Duodenal mucosa (tissue), 2 donors: ENCODE results near the gene ZBTB26.
"Not testable (repeated sequence)": the region's sequence is repeated elsewhere in the genome, so short reads cannot be mapped to it uniquely, and the experiment has no call there.

Experiments
- H3K27ac ChIP-seq: one replicate; pipeline ENCODE4 v1.7.0; 2013; ENCODE audit warnings: low read depth, low read length
- H3K27me3 ChIP-seq, 2 donors: one replicate each; pipeline ENCODE4 v1.7.0; 2013; ENCODE audit warnings: low read length in 2 of 2, control low read depth in 1 of 2; ENCODE audit not compliant: insufficient read depth in 2 of 2, control insufficient read depth in 1 of 2
- H3K36me3 ChIP-seq, 2 donors: one replicate each; pipeline ENCODE4 v1.7.0; 2013; ENCODE audit warnings: low read length in 2 of 2, control low read depth in 1 of 2; ENCODE audit not compliant: insufficient read depth in 2 of 2, control insufficient read depth in 1 of 2
- H3K4me1 ChIP-seq, 2 donors: one replicate each; pipeline ENCODE4 v1.7.0; 2013; ENCODE audit warnings: low read length in 2 of 2, control low read depth in 1 of 2; ENCODE audit not compliant: insufficient read depth in 2 of 2, control insufficient read depth in 1 of 2
- H3K4me3 ChIP-seq, 2 donors: one replicate each; pipeline ENCODE4 v1.7.0; 2013; ENCODE audit warnings: low read length in 2 of 2, low read depth in 1 of 2
- H3K9ac ChIP-seq, 2 donors: one replicate each; pipeline ENCODE4 v1.7.0; 2013; ENCODE audit warnings: low read length in 2 of 2, low read depth in 1 of 2
- H3K9me3 ChIP-seq, 2 donors: one replicate each; pipeline ENCODE4 v1.7.0; 2013; ENCODE audit warnings: low read length in 2 of 2, control low read depth in 1 of 2; ENCODE audit not compliant: control insufficient read depth in 1 of 2

Gene ZBTB26

GRCh38 chr9:122929796-122930354 lies 1.4 kb downstream of the ZBTB26 start:
- Histone ChIP-seq H3K27ac (no peak overlapping the region), H3K4me1 (peaks cover 14 to 21% of the 10 kb centered on the region in 2 donors), H3K27me3 (no peaks in the 10 kb centered on the region), H3K9ac (no peak overlapping the region), H3K36me3 (no peaks in the 10 kb centered on the region), H3K9me3 (no peaks in the 10 kb centered on the region), H3K4me3 (peak overlapping the region; percentile 85 to 89)

- H3K36me3 ChIP-seq, result peaks cover 7 to 9% of the 10 kb centered on the region in 2 donors
- no peaks in the 10 kb centered on the region for H3K27me3 ChIP-seq
- no peaks in the 10 kb centered on the region for H3K9me3 ChIP-seq
- no peak overlapping the region for H3K27ac ChIP-seq
- no peak overlapping the region for H3K9ac ChIP-seq
- no peaks in the 10 kb centered on the region for H3K4me1 ChIP-seq
- H3K4me3 ChIP-seq, result no peak overlapping the region
Observed at GRCh38 chr9:122923947-122924346, 7.4 kb downstream of the ZBTB26 start.

GRCh38 chr9:122922713-122923112 lies 8.6 kb downstream of the ZBTB26 start:
- H3K36me3 ChIP-seq, result peaks cover 15 to 16% of the 10 kb centered on the region in 2 donors
- H3K4me1 ChIP-seq, result no peaks in the 10 kb centered on the region
- H3K27me3 ChIP-seq, result no peaks in the 10 kb centered on the region
- no peak overlapping the region for H3K4me3 ChIP-seq
- no peak overlapping the region for H3K27ac ChIP-seq
- no peaks in the 10 kb centered on the region for H3K9me3 ChIP-seq
- no peak overlapping the region for H3K9ac ChIP-seq

- H3K9ac ChIP-seq, result no peak overlapping the region
- peaks cover 0 to 2% of the 10 kb centered on the region in 2 donors for H3K4me1 ChIP-seq
- H3K36me3 ChIP-seq, result peaks cover 15 to 16% of the 10 kb centered on the region in 2 donors
- no peak overlapping the region for H3K4me3 ChIP-seq
- H3K27ac ChIP-seq, result no peak overlapping the region
- no peaks in the 10 kb centered on the region for H3K9me3 ChIP-seq
- no peaks in the 10 kb centered on the region for H3K27me3 ChIP-seq
Observed at GRCh38 chr9:122918310-122918709, 13.0 kb downstream of the ZBTB26 start.

- Histone ChIP-seq H3K9me3 (no peaks in the 10 kb centered on the region), H3K27me3 (no peaks in the 10 kb centered on the region), H3K9ac (peak within 1 kb of the TSS; percentile 72 to 88), H3K4me3 (peak within 1 kb of the TSS; percentile 84 to 95), H3K27ac (peak within 1 kb of the TSS; percentile 71), H3K36me3 (peaks cover 3 to 15% of the 10 kb centered on the region in 2 donors), H3K4me1 (peaks cover 13 to 14% of the 10 kb centered on the region in 2 donors)
Observed at GRCh38 chr9:122912964-122913673, 18.2 kb downstream of the ZBTB26 start, which contains the start of gene ZBTB6. Gene ZBTB6, minus strand, starts transcription at chr9:122913323. Its CDS starts 1,251 bp downstream, at chr9:122912072.

- Histone ChIP-seq H3K27ac (peak overlapping the region; percentile 71), H3K36me3 (peaks cover 3 to 15% of the 10 kb centered on the region in 2 donors), H3K27me3 (no peaks in the 10 kb centered on the region), H3K9me3 (no peaks in the 10 kb centered on the region), H3K9ac (peak overlapping the region; percentile 72 to 88), H3K4me1 (peaks cover 13 to 14% of the 10 kb centered on the region in 2 donors), H3K4me3 (peak overlapping the region; percentile 84 to 95)
Observed at GRCh38 chr9:122912671-122912963, 18.7 kb downstream of the ZBTB26 start.

- not testable (repeated sequence) for H3K27ac ChIP-seq, H3K9me3 ChIP-seq, H3K4me3 ChIP-seq, H3K4me1 ChIP-seq, H3K9ac ChIP-seq, H3K27me3 ChIP-seq, H3K36me3 ChIP-seq
Observed at GRCh38 chr9:122906122-122906521, 25.2 kb downstream of the ZBTB26 start.

GRCh38 chr9:122904823-122905710 lies 26.2 kb downstream of the ZBTB26 start, which contains the start of gene RC3H2:
Gene RC3H2, minus strand, starts transcription at chr9:122905359. Its CDS starts 7,850 bp downstream, at chr9:122897509.
- no peaks in the 10 kb centered on the region for H3K36me3 ChIP-seq
- H3K4me1 ChIP-seq, result peaks cover 5 to 6% of the 10 kb centered on the region in 2 donors
- peak within 1 kb of the TSS; percentile 86 for H3K27ac ChIP-seq
- peak within 1 kb of the TSS; percentile 82 to 91 for H3K4me3 ChIP-seq
- peak within 1 kb of the TSS; percentile 78 to 95 for H3K9ac ChIP-seq
- no peaks in the 10 kb centered on the region for H3K27me3 ChIP-seq
- H3K9me3 ChIP-seq, result no peaks in the 10 kb centered on the region

GRCh38 chr9:122904466-122904822 lies 26.9 kb downstream of the ZBTB26 start:
- peaks cover 5 to 6% of the 10 kb centered on the region in 2 donors for H3K4me1 ChIP-seq
- peak overlapping the region; percentile 78 to 95 for H3K9ac ChIP-seq
- H3K27ac ChIP-seq, result peak overlapping the region; percentile 86
- H3K9me3 ChIP-seq, result no peaks in the 10 kb centered on the region
- no peaks in the 10 kb centered on the region for H3K36me3 ChIP-seq
- H3K4me3 ChIP-seq, result peak overlapping the region; percentile 82 to 91
- no peaks in the 10 kb centered on the region for H3K27me3 ChIP-seq

GRCh38 chr9:122900791-122901190 lies 30.5 kb downstream of the ZBTB26 start:
- Histone ChIP-seq H3K27me3 (no peaks in the 10 kb centered on the region), H3K4me1 (peaks cover 5 to 6% of the 10 kb centered on the region in 2 donors), H3K4me3 (peak overlapping the region; percentile 21 to 51), H3K27ac (no peak overlapping the region), H3K9ac (peak overlapping the region in 1 of 2 donors; percentile 58), H3K36me3 (peaks cover 2 to 10% of the 10 kb centered on the region in 2 donors), H3K9me3 (no peaks in the 10 kb centered on the region)
